Medulla oblongata (tissue), 1 donor: ENCODE measurements around the gene CTNNA1.

Experiments used
- DNase-seq: peaks from one replicate; pipeline ENCODE4 v3.0.0-alpha.2; 2015; ENCODE audit errors: extremely low spot score

CTNNA1 gene

DNA sequence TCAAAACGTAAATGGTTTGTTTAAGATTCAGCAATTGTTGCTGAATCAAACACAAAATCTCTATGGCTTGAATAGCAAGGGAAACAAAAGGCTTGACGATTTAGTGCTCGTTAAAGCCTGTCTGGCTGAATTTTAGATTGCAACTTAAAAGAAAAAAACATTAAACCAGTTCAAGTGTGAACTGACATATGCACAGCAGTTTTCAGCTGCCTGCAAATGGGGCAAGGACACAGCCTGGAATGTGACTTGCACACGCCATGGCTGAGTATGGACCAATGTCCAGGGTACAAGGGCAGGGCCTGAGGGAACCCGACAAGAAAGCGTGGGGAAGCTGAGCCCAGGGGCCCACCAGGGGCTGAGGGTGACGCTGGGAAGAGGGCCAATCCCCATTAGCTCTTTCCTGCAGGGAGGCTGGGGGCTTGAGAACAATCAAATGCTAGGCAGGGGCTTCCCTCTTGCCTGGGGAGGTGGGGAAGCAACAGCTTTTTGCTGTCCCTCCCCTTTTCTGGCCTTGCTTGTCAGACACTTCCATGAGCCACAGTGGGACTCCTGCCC lies 211.5 kb downstream of the CTNNA1 start:
- DNase-seq, result no peak

GRCh38 chr5:138965626-138966025 lies 212.4 kb downstream of the CTNNA1 start:
- DNase-seq, result no peak

- DNase-seq, result no peak
Measured at GRCh38 chr5:138966236-138966985, 213.2 kb downstream of the CTNNA1 start.

GRCh38 chr5:138967791-138968448 lies 214.7 kb downstream of the CTNNA1 start:
- DNase-seq, result no peak

- DNase-seq, result peak; percentile 54
Measured at GRCh38 chr5:138968601-138969000, 215.4 kb downstream of the CTNNA1 start.

DNA sequence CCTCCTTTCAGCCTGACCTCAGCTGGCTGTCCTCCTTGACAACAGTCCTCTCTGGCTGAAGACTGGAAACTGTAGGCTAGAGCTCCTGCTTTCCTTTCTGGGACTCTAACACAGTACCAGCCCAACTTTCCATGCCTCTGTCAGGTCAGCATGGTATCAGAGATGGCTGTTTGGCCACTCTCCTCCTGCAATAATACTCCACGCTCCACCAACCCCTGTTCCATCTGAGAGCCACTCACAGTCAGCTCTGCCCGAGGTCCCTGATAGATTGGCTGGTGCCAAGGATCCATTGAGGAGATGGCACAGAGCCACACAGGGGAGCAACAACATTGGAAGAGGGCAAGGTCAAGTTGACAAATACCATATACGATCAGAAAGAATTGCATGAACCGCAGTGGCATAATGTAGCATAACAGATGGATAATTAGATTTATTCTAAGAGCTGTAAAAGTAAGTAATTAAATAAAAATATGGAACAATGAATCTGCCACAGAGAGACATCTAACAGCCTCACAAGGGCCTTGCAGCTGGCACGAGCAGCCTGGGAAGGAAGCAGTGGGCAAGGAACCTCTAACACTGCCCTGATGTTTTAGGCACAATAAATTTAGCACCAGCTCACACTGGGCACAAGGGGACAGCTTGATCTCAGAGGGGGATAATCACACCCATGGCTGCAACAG lies 216.2 kb downstream of the CTNNA1 start:
- DNase-seq, result no peak

GRCh38 chr5:138972230-138972629 lies 219.0 kb downstream of the CTNNA1 start:
- no peak for DNase-seq

GRCh38 chr5:138972836-138973235 lies 219.6 kb downstream of the CTNNA1 start:
- no peak for DNase-seq

DNA sequence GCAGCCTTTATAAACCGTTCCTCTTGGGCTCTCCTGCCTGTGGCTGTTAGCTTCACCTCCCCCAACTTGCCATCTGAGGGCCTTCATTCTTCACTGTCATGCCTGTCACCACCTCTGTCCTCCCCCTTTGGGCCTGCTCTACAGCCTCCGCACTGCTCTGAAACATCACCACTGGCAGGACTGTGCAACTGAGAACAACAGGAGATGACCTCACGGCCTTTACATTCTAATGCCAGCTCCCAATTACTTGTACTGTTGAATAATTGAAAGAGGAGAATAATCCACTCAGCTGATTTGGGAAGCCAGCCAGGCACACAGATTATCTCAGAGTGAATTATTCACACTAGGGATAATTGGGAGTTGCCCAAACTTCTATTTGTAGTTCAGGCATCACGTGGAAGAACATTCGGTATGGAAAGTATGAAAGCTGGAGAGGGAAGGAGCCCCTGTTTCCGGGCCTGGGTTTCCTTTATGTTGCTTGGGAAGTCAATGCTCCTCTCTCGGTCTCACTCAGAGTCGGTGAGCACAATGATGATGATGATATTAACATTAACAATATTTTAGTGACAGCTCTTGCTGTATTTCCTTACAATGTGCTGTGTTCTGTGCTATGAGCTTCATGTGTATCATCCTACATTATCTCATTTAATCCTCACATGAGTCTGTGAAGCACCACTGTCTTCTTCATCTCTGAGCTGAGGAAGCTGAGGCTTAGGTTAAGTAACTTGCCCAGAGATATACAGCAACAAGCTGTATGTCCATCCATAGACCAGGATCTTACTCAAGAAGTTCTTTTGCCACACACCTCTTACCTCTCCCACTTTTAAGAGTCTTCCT lies 221.2 kb downstream of the CTNNA1 start:
- DNase-seq, result peak; percentile 56

DNA sequence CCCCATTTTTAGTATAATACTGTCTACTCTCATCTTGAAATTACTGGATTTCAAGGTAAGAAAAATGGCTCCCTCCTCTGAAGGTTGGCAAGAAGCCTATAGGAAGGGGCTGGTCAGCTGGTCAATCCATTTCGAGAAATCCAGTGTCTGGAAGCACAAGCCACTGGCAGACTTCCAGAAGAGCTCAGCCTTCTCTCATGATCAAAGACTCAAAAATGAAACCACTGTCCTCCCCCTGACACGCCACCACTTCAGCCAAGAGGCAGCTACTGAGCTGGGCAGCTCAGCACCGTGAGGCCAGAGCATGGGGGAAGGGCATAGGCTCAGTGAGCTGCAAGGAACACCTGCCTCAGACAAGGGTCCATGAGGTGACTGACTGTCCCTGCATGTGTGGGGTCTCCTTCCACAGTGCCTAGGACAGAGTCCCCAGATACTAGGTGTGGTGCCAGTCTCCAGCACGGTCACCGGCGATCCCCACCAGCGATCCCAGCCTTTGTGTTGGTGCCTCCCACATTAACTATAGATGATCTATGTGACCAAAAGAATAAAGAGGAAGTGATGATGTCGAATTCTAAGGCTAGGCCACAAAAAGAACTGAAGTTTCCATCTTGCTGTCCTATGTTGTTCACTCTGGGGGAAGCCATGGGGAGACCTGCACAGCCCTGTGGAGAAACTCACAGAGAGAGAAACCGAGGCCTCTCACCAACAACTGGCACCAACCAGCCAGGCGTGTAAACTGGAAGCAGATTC lies 222.0 kb downstream of the CTNNA1 start:
- DNase-seq, result peak; percentile 71

GRCh38 chr5:138978080-138978479 lies 224.9 kb downstream of the CTNNA1 start:
- no peak for DNase-seq

DNA sequence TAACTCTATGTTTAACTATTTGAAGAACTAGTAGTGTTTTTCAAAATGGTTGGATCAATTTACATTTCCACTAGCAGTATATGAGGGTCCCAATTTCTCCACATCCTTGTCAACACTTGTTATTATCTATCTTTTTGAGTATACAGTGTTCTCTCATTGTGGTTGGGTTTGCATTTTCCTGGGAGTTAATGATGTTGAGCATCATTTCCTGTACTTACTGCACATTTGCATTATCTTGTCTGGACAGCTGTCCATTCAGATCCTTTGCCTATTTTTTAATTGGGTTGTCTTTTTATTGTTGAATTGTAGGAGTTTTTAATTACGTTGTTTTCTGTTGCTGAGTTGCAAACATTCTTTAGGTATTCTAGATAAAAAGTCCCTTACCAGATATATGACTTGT lies 225.4 kb downstream of the CTNNA1 start:
- DNase-seq, result no peak

- no peak for DNase-seq
Measured at GRCh38 chr5:138979684-138980280, 226.6 kb downstream of the CTNNA1 start.

- no peak for DNase-seq
Measured at GRCh38 chr5:138980441-138980840, 227.2 kb downstream of the CTNNA1 start.

DNA sequence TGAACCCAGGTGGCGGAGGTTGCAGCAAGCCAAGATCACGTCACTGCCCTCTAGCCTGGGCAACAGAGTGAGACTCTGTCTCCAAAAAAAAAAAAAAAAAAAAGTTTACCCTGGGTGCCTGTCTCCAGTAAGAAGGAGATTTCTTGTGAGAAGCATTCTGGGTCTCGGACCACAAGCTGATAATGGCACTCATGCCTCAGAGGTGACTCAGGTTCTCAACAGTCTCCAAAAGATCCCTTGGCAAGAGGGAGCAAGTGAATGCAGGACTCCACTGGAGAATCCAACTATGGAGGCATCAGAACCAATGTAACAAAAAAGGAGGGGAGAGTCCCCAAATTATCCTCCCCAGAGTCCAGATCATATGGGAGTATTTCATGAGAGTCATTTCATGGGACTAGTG lies 227.9 kb downstream of the CTNNA1 start:
- DNase-seq, result no peak

GRCh38 chr5:138981586-138981985 lies 228.4 kb downstream of the CTNNA1 start:
- DNase-seq, result no peak

DNA sequence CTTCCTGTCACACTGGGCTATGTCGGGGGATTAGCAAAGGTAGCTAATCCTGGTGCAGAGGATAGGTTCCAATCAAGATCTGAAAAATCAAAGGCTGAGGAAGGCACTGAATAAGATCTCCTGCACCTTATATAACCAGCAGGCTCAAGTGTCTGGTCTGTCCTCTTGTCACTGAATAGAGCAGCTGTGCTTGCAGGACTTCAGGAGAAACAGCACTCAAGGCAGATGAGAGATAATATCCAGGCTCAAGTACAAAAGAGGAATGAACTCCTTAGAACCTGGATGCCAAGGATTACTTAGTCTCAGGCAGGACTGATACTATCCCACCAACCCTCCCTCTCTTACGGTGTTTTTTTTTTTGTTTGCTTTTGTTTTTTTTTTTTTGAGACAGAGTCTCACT lies 230.8 kb downstream of the CTNNA1 start:
- DNase-seq, result no peak
